PC-3 (cell line): Measurements from ENCODE around the gene PRDM15. TPM values are rescaled to one million over a fixed set of nuclear protein-coding genes. Genes with fewer than 3 reads are reported as not detected.

Source experiments
- ATAC-seq: fragments of 200-7000 bp; cut with Tn5 transposase; 2 replicates; pipeline ENCODE4 v1.9.1; 2020; ENCODE audit warnings: mild to moderate bottlenecking, moderate library complexity
- BruUV-seq: library from RNA; stranded (reverse); fragments of 400-500 nt; replicated peaks from 2 replicates; lab custom pipeline; 2021; lab: Mats Ljungman, UMichigan
- CTCF ChIA-PET: fragments of 300-600 bp; sonication (Branson Sonifier 250); formaldehyde crosslinking; loops from one replicate; lab custom pipeline; 2022; ENCODE audit warnings: antibody characterized with exemption; lab: Charles Lee
- POLR2A ChIA-PET: fragments of 300-600 bp; sonication (Branson Sonifier 250); formaldehyde crosslinking; loops from one replicate; lab custom pipeline; 2022; ENCODE audit warnings: antibody characterized with exemption; ENCODE audit not compliant: unreplicated experiment; lab: Charles Lee
- DNase-seq: peaks from one replicate; pipeline ENCODE4 v3.0.0-alpha.2; 2015
- H2AFZ ChIP-seq: fragments of 300-600 bp; sonication (generic); 2 replicates; pipeline ENCODE4 v1.6.0; 2016; ENCODE audit warnings: antibody characterized with exemption, low read length
- H3F3A ChIP-seq: fragments of 300-600 bp; sonication (generic); one replicate; pipeline ENCODE4 v1.6.0; 2017; ENCODE audit warnings: antibody characterized with exemption, low read length, control low read depth, mild to moderate bottlenecking; ENCODE audit not compliant: unreplicated experiment
- H3K27ac ChIP-seq: fragments of 300-600 bp; sonication (generic); 2 replicates; pipeline ENCODE4 v1.5.1; 2016; ENCODE audit warnings: mild to moderate bottlenecking, low read length
- H3K27me3 ChIP-seq: fragments of 300-600 bp; sonication (generic); 2 replicates; pipeline ENCODE4 v1.6.1; 2016; ENCODE audit warnings: low read length, mixed read lengths
- H3K36me3 ChIP-seq: fragments of 300-600 bp; sonication (generic); 2 replicates; pipeline ENCODE4 v1.6.1; 2016; ENCODE audit warnings: low read depth, mixed run types, low read length, mixed read lengths
- H3K4me1 ChIP-seq: fragments of 300-600 bp; sonication (generic); 2 replicates; pipeline ENCODE4 v1.5.1; 2016; ENCODE audit warnings: low read length; ENCODE audit not compliant: insufficient read depth
- H3K4me2 ChIP-seq: fragments of 300-600 bp; sonication (generic); 2 replicates; pipeline ENCODE4 v1.6.0; 2016; ENCODE audit warnings: low read length
- H3K4me3 ChIP-seq: fragments of 300-600 bp; sonication (generic); 2 replicates; pipeline ENCODE4 v1.5.1; 2016; ENCODE audit warnings: mild to moderate bottlenecking, low read length, mixed read lengths
- H3K79me2 ChIP-seq: fragments of 300-600 bp; sonication (generic); 2 replicates; pipeline ENCODE4 v1.6.1; 2017; ENCODE audit warnings: low read length, mixed read lengths
- H3K9ac ChIP-seq: fragments of 300-600 bp; sonication (generic); 2 replicates; pipeline ENCODE4 v1.6.0; 2016; ENCODE audit warnings: mild to moderate bottlenecking, low read length
- H3K9me2 ChIP-seq: fragments of 300-600 bp; sonication (generic); replicated peaks from 2 replicates; pipeline ENCODE4 v1.6.1; 2016; ENCODE audit warnings: mixed run types, low read length, mixed read lengths
- H3K9me3 ChIP-seq: fragments of 300-600 bp; sonication (generic); 2 replicates; pipeline ENCODE4 v1.6.1; 2016; ENCODE audit warnings: low read length, mixed read lengths
- H4K20me1 ChIP-seq: fragments of 300-600 bp; sonication (generic); 2 replicates; pipeline ENCODE4 v1.6.1; 2016; ENCODE audit warnings: low read length, mixed read lengths
- EZH2 ChIP-seq: fragments of 300-600 bp; sonication (generic); IDR thresholded peaks from one replicate; pipeline ENCODE4 v1.6.1; 2017; ENCODE audit warnings: antibody characterized with exemption, mild to moderate bottlenecking, low read length; ENCODE audit not compliant: unreplicated experiment
- EZH2phosphoT487 ChIP-seq: fragments of 300-600 bp; sonication (generic); IDR thresholded peaks from 2 replicates; pipeline ENCODE4 v1.6.1; 2018; ENCODE audit warnings: mild to moderate bottlenecking, antibody characterized with exemption, low read length, borderline replicate concordance
- intact Hi-C: fragments of 100-400 bp; cut with micrococcal nuclease; formaldehyde crosslinking; loops from 2 replicates; pipeline ENCODE4 v1.9.0; 2023
- total RNA-seq: library from RNA; depleted of rRNA; stranded (reverse); fragments of >200 nt; gene quantifications from 2 replicates; pipeline ENCODE4 v1.2.3, GENCODE V29; 2014
- TF ChIP-seq, protein P1 (sequence below): fragments of 300-600 bp; sonication (generic); conservative IDR thresholded peaks from 2 replicates; pipeline ENCODE4 v1.5.1; 2017; ENCODE audit warnings: antibody characterized with exemption, low read depth, mild to moderate bottlenecking, low read length

PRDM15 gene
- total RNA-seq, 1 experiment from 2014 or later, result 13.4 TPM

DNA sequence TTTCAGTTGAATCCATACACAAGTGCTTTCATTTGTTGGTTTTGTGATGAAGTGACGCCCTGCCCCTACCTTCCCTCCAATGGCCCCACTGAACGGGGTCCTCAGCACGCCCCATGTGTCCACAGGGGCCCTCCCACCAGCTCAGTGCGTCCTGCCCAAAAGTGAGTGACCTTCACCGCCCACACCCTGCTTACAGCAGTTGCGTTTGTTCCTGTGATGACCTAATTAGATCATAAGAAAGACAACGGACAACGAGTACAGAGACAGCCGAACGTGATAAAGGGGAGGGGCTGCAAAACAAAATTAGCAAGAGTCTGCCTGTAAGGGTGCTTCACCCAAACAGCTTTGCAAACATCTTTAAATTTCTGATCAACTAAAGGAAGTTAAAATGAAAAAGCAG lies 74.1 kb downstream of the PRDM15 start:
- no peak overlapping the region for H3K27ac ChIP-seq
- ChIA-PET POLR2A (interaction anchor here (0.6 kb wide), 1 partner anchor 35 kb away, joined by 7 read pairs; no protein-coding TSS in a partner anchor), CTCF (no interaction called here)
- H3K9me2 ChIP-seq, result no peaks in the 10 kb centered on the region
- no peaks in the 10 kb centered on the region for H3K27me3 ChIP-seq
- no peak for ATAC-seq
- no peak overlapping the region for H3K4me3 ChIP-seq
- intact Hi-C loops, result no loop called here
- no peaks in the 10 kb centered on the region for H4K20me1 ChIP-seq
- no peak for DNase-seq
- no TSS peak for BruUV-seq
- H3K36me3 ChIP-seq, result peaks cover 17% of the 10 kb centered on the region
- H2AFZ ChIP-seq, result no peak overlapping the region
- no peak overlapping the region for H3K4me2 ChIP-seq
- H3K9ac ChIP-seq, result no peak overlapping the region
- H3K4me1 ChIP-seq, result peaks cover 14% of the 10 kb centered on the region
- no peaks in the 10 kb centered on the region for H3F3A ChIP-seq
- H3K9me3 ChIP-seq, result no peaks in the 10 kb centered on the region
- no peaks in the 10 kb centered on the region for H3K79me2 ChIP-seq
- TF ChIP-seq, protein P1, sequence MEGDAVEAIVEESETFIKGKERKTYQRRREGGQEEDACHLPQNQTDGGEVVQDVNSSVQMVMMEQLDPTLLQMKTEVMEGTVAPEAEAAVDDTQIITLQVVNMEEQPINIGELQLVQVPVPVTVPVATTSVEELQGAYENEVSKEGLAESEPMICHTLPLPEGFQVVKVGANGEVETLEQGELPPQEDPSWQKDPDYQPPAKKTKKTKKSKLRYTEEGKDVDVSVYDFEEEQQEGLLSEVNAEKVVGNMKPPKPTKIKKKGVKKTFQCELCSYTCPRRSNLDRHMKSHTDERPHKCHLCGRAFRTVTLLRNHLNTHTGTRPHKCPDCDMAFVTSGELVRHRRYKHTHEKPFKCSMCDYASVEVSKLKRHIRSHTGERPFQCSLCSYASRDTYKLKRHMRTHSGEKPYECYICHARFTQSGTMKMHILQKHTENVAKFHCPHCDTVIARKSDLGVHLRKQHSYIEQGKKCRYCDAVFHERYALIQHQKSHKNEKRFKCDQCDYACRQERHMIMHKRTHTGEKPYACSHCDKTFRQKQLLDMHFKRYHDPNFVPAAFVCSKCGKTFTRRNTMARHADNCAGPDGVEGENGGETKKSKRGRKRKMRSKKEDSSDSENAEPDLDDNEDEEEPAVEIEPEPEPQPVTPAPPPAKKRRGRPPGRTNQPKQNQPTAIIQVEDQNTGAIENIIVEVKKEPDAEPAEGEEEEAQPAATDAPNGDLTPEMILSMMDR, result no peak
- TF ChIP-seq EZH2phosphoT487, result no peak
- TF ChIP-seq EZH2, result no peak

- POLR2A ChIA-PET, result interaction anchor here (0.6 kb wide), 1 partner anchor 36 kb away, joined by 7 read pairs; no protein-coding TSS in a partner anchor
These were observed 74.8 kb downstream of the PRDM15 start for GRCh38 chr21:41804381-41804780.

GRCh38 chr21:41803316-41803715 lies 75.8 kb downstream of the PRDM15 start:
- Histone ChIP-seq H2AFZ (peak overlapping the region; percentile 53; the same call in 1 of the 2 replicates), H3K9me3 (no peaks in the 10 kb centered on the region), H3K79me2 (no peaks in the 10 kb centered on the region), H3F3A (no peaks in the 10 kb centered on the region), H3K36me3 (peaks cover 16% of the 10 kb centered on the region), H3K9ac (peak overlapping the region; percentile 33), H3K4me3 (no peak overlapping the region; the same call in 1 of the 2 replicates), H3K9me2 (no peaks in the 10 kb centered on the region), H3K27me3 (no peaks in the 10 kb centered on the region), H3K4me2 (peak overlapping the region; percentile 51), H3K27ac (peak overlapping the region; percentile 62), H3K4me1 (peaks cover 14% of the 10 kb centered on the region), H4K20me1 (no peaks in the 10 kb centered on the region)
- ChIA-PET CTCF (interaction anchor here (0.7 to 0.9 kb wide), 2 partner anchors 20 to 190 kb away, joined by 3 to 4 read pairs; no protein-coding TSS in a partner anchor), POLR2A (no interaction called here)
- no TSS peak for BruUV-seq
- intact Hi-C loops, result no loop called here
- no peak for TF ChIP-seq EZH2phosphoT487
- TF ChIP-seq, protein P1, result no peak
- no peak for TF ChIP-seq EZH2
- DNase-seq, result peak; percentile 27
- ATAC-seq, result peak; percentile 88

More at GRCh38 chr21:41804381-41804780, 74.8 kb downstream of the PRDM15 start:
- Histone ChIP-seq H3K36me3 (peaks cover 12% of the 10 kb centered on the region), H3K79me2 (no peaks in the 10 kb centered on the region), H3K9ac (no peak overlapping the region), H3K4me3 (no peak overlapping the region), H3F3A (no peaks in the 10 kb centered on the region), H3K4me1 (peaks cover 14% of the 10 kb centered on the region), H3K4me2 (no peak overlapping the region), H3K27ac (no peak overlapping the region), H2AFZ (no peak overlapping the region), H3K9me3 (no peaks in the 10 kb centered on the region), H3K9me2 (no peaks in the 10 kb centered on the region), H3K27me3 (no peaks in the 10 kb centered on the region), H4K20me1 (no peaks in the 10 kb centered on the region)
- TF ChIP-seq EZH2, result no peak
- TF ChIP-seq EZH2phosphoT487, result no peak
- intact Hi-C loops, result no loop called here
- no TSS peak for BruUV-seq
- CTCF ChIA-PET, result no interaction called here
- no peak for ATAC-seq
- DNase-seq, result no peak
